ENCODE data around the gene HERC2. TPM values are rescaled to one million over a fixed set of nuclear protein-coding genes. Genes with fewer than 3 reads are reported as not detected.
A peak's percentile ranks its signal among the peaks of the same experiment; 100 is the strongest.

HERC2 gene
- total RNA-seq, 4 donors from 2014 or later, result 54.6 to 112 (median 100) TPM

- no peak for DNase-seq
- no peak overlapping the region for H3K27ac ChIP-seq
- TF ChIP-seq POLR2A (IDR thresholded peaks at IDR 0.05) (no peak), CTCF (IDR thresholded peaks at IDR 0.05) (no peak)
Observed at GRCh38 chr15:28109626-28110455, 212.1 kb downstream of the HERC2 start.

GRCh38 chr15:28107904-28108275 lies 214.1 kb downstream of the HERC2 start:
- TF ChIP-seq CTCF (IDR thresholded peaks at IDR 0.05), result no peak
- TF ChIP-seq POLR2A (IDR thresholded peaks at IDR 0.05), result no peak
- H3K27me3 ChIP-seq, result peaks cover 0 to 4% of the 10 kb centered on the region in 2 donors
- H3K27ac ChIP-seq, result no peak overlapping the region
- H3K9me3 ChIP-seq, result no peaks in the 10 kb centered on the region
- peaks cover 0 to 13% (median 7%) of the 10 kb centered on the region in 4 donors for H3K4me1 ChIP-seq
- DNase-seq, result no peak
- H3K4me3 ChIP-seq, result no peak overlapping the region
- peaks cover 0 to 16% (median 0%) of the 10 kb centered on the region in 3 donors for H3K36me3 ChIP-seq

More at GRCh38 chr15:28109626-28110455, 212.1 kb downstream of the HERC2 start:
- H3K4me1 ChIP-seq, result peaks cover 0 to 13% (median 7%) of the 10 kb centered on the region in 4 donors
- no peaks in the 10 kb centered on the region for H3K9me3 ChIP-seq
- H3K36me3 ChIP-seq, result peaks cover 0 to 36% (median 0%) of the 10 kb centered on the region in 3 donors
- H3K27me3 ChIP-seq, result peaks cover 0 to 4% of the 10 kb centered on the region in 2 donors
- no peak overlapping the region for H3K4me3 ChIP-seq

GRCh38 chr15:28107111-28107903 lies 214.7 kb downstream of the HERC2 start:
- Histone ChIP-seq H3K27ac (peak overlapping the region in 1 of 4 donors; percentile 31), H3K4me3 (peak overlapping the region; percentile 32 to 53 (median 50)), H3K27me3 (peaks cover 0 to 4% of the 10 kb centered on the region in 2 donors), H3K36me3 (peaks cover 0 to 11% (median 0%) of the 10 kb centered on the region in 3 donors), H3K4me1 (peaks cover 0 to 13% (median 7%) of the 10 kb centered on the region in 4 donors), H3K9me3 (no peaks in the 10 kb centered on the region)
- TF ChIP-seq CTCF (IDR thresholded peaks at IDR 0.05) (no peak), POLR2A (IDR thresholded peaks at IDR 0.05) (no peak)
- peak in 2 of 3 donors; percentile 12 to 39 for DNase-seq

GRCh38 chr15:28106294-28107110 lies 215.5 kb downstream of the HERC2 start:
- no peak for DNase-seq
- Histone ChIP-seq H3K27ac (peak overlapping the region in 1 of 4 donors; percentile 31), H3K36me3 (peaks cover 0 to 3% (median 0%) of the 10 kb centered on the region in 3 donors), H3K27me3 (peaks cover 0 to 4% of the 10 kb centered on the region in 2 donors), H3K4me3 (peak overlapping the region; percentile 32 to 53 (median 50)), H3K4me1 (peaks cover 0 to 13% (median 7%) of the 10 kb centered on the region in 4 donors), H3K9me3 (no peaks in the 10 kb centered on the region)
- TF ChIP-seq POLR2A (IDR thresholded peaks at IDR 0.05), result no peak
- no peak for TF ChIP-seq CTCF (IDR thresholded peaks at IDR 0.05)

GRCh38 chr15:28105793-28106192 lies 216.2 kb downstream of the HERC2 start:
- H3K9me3 ChIP-seq, result no peaks in the 10 kb centered on the region
- H3K27ac ChIP-seq, result no peak overlapping the region
- peaks cover 0 to 4% of the 10 kb centered on the region in 2 donors for H3K27me3 ChIP-seq
- no peak overlapping the region for H3K4me3 ChIP-seq
- H3K36me3 ChIP-seq, result no peaks in the 10 kb centered on the region
- no peak for DNase-seq
- H3K4me1 ChIP-seq, result peaks cover 0 to 13% (median 7%) of the 10 kb centered on the region in 4 donors
- no peak for TF ChIP-seq CTCF (IDR thresholded peaks at IDR 0.05)
- TF ChIP-seq POLR2A (IDR thresholded peaks at IDR 0.05), result no peak
